PC-9 (cell line): Measurements from ENCODE around the gene CCBE1. TPM values are rescaled to one million over a fixed set of nuclear protein-coding genes. Genes with fewer than 3 reads are reported as not detected.
A peak's percentile ranks its signal among the peaks of the same experiment; 100 is the strongest.

Experiments used
- BruUV-seq: library from RNA; stranded (reverse); fragments of 400-500 nt; replicated peaks from 2 replicates; lab custom pipeline; 2021; lab: Mats Ljungman, UMichigan
- CTCF ChIA-PET: fragments of 300-600 bp; sonication (Branson Sonifier 250); formaldehyde crosslinking; loops from one replicate; lab custom pipeline; 2022; ENCODE audit warnings: antibody characterized with exemption; lab: Charles Lee
- POLR2A ChIA-PET: fragments of 300-600 bp; sonication (Branson Sonifier 250); formaldehyde crosslinking; loops from one replicate; lab custom pipeline; 2022; ENCODE audit warnings: antibody characterized with exemption; ENCODE audit not compliant: unreplicated experiment; lab: Charles Lee
- DNase-seq, 2 experiments: peaks; one replicate each; pipeline versions ENCODE4 v3.0.0 to v3.0.0-alpha.2; 2015 to 2022; ENCODE audit warnings: mixed read lengths in 1 of 2
- H2AFZ ChIP-seq: fragments of 200-600 bp; sonication (generic); 2 replicates; pipeline ENCODE4 v1.8.1; 2017; ENCODE audit warnings: antibody characterized with exemption
- H3F3A ChIP-seq: fragments of 200-600 bp; sonication (generic); 2 replicates; pipeline ENCODE4 v1.8.1; 2017; ENCODE audit warnings: antibody characterized with exemption, mild to moderate bottlenecking, low read depth; ENCODE audit not compliant: insufficient read depth
- H3K27ac ChIP-seq: fragments of 200-600 bp; sonication (generic); 2 replicates; pipeline ENCODE4 v1.6.1; 2016; ENCODE audit warnings: mixed run types
- H3K27me3 ChIP-seq: fragments of 200-600 bp; sonication (generic); 2 replicates; pipeline ENCODE4 v1.6.1; 2016; ENCODE audit warnings: low read depth, mixed run types; ENCODE audit not compliant: insufficient read depth
- H3K36me3 ChIP-seq: fragments of 200-600 bp; sonication (generic); 2 replicates; pipeline ENCODE4 v1.6.1; 2016; ENCODE audit warnings: low read depth, mixed run types
- H3K4me1 ChIP-seq: fragments of 200-600 bp; sonication (generic); replicated peaks from 2 replicates; pipeline ENCODE4 v1.6.1; 2016; ENCODE audit warnings: mixed run types; ENCODE audit not compliant: insufficient read depth
- H3K4me2 ChIP-seq: fragments of 200-600 bp; sonication (generic); 2 replicates; pipeline ENCODE4 v1.6.1; 2017; ENCODE audit warnings: mixed run types
- H3K4me3 ChIP-seq: fragments of 200-600 bp; sonication (generic); 2 replicates; pipeline ENCODE4 v1.6.1; 2016; ENCODE audit warnings: mixed run types
- H3K79me2 ChIP-seq: fragments of 200-600 bp; sonication (generic); 2 replicates; pipeline ENCODE4 v1.6.1; 2017; ENCODE audit warnings: low read depth, mixed run types
- H3K9me2 ChIP-seq: fragments of 200-600 bp; sonication (generic); 2 replicates; pipeline ENCODE4 v1.8.1; 2017; ENCODE audit warnings: mild to moderate bottlenecking; ENCODE audit not compliant: insufficient read depth
- H3K9me3 ChIP-seq: fragments of 200-600 bp; sonication (generic); 2 replicates; pipeline ENCODE4 v1.8.1; 2016; ENCODE audit warnings: low read depth; ENCODE audit not compliant: insufficient read depth
- H4K20me1 ChIP-seq: fragments of 200-600 bp; sonication (generic); 2 replicates; pipeline ENCODE4 v1.8.1; 2017; ENCODE audit not compliant: insufficient read depth
- CTCF ChIP-seq: fragments of 200-600 bp; sonication (generic); conservative IDR thresholded peaks from 2 replicates; pipeline ENCODE4 v1.6.1; 2017; ENCODE audit warnings: mixed run types, antibody characterized with exemption, mild to moderate bottlenecking, moderate library complexity
- EZH2 ChIP-seq: fragments of 200-600 bp; sonication (generic); IDR thresholded peaks from 2 replicates; pipeline ENCODE4 v1.8.0; 2017; ENCODE audit warnings: antibody characterized with exemption, low read depth
- intact Hi-C: fragments of 100-400 bp; cut with micrococcal nuclease; formaldehyde crosslinking; loops from one replicate; pipeline ENCODE4 v1.10.0; 2022; ENCODE audit not compliant: unreplicated experiment
- total RNA-seq: library from RNA; stranded (reverse); gene quantifications from 2 replicates; pipeline ENCODE4 v1.2.3, GENCODE V29; 2021

Gene CCBE1
- total RNA-seq, 1 experiment from 2014 or later = 5.8 TPM

- no peaks in the 10 kb centered on the region for H3K36me3 ChIP-seq
- H3K4me2 ChIP-seq = peak overlapping the region; percentile 40
- H4K20me1 ChIP-seq = no peaks in the 10 kb centered on the region
- BruUV-seq = no TSS peak
- H3K27me3 ChIP-seq = no peaks in the 10 kb centered on the region
- no peaks in the 10 kb centered on the region for H3K79me2 ChIP-seq
- H3K4me1 ChIP-seq = peaks cover 34% of the 10 kb centered on the region
- H3K4me3 ChIP-seq = no peak overlapping the region
- H3K27ac ChIP-seq = no peak overlapping the region
- ChIA-PET POLR2A (no interaction called here), CTCF (no interaction called here)
- no peaks in the 10 kb centered on the region for H3K9me2 ChIP-seq
- TF ChIP-seq CTCF = no peak
- TF ChIP-seq EZH2 = no peak
- H3F3A ChIP-seq = peaks cover 15% of the 10 kb centered on the region
- intact Hi-C loops = no loop called here
- no peak overlapping the region for H2AFZ ChIP-seq
- no peaks in the 10 kb centered on the region for H3K9me3 ChIP-seq
- DNase-seq = peak; percentile 14 to 37
Observed at GRCh38 chr18:59514203-59514602, 183.0 kb downstream of the CCBE1 start.

GRCh38 chr18:59512025-59512755, 185.0 kb downstream of the CCBE1 start:
- Histone ChIP-seq H2AFZ (no peak overlapping the region), H3K4me2 (no peak overlapping the region), H3K4me3 (no peak overlapping the region), H3K27me3 (no peaks in the 10 kb centered on the region; the same call in 1 of the 2 replicates), H3F3A (peaks cover 15% of the 10 kb centered on the region), H3K4me1 (peaks cover 30% of the 10 kb centered on the region), H3K9me3 (no peaks in the 10 kb centered on the region), H3K27ac (no peak overlapping the region), H3K9me2 (no peaks in the 10 kb centered on the region), H3K79me2 (no peaks in the 10 kb centered on the region), H4K20me1 (no peaks in the 10 kb centered on the region), H3K36me3 (no peaks in the 10 kb centered on the region)
- POLR2A ChIA-PET = no interaction called here
- DNase-seq = peak in 1 of 2 experiments; percentile 27
- intact Hi-C loops = no loop called here
- CTCF ChIA-PET = no interaction called here
- BruUV-seq = no TSS peak
- TF ChIP-seq EZH2 = no peak
- TF ChIP-seq CTCF = no peak

GRCh38 chr18:59509481-59510442, 187.5 kb downstream of the CCBE1 start:
- intact Hi-C loops = no loop called here
- TF ChIP-seq EZH2 (no peak), CTCF (no peak)
- CTCF ChIA-PET = no interaction called here

More at GRCh38 chr18:59509481-59510442, 187.5 kb downstream of the CCBE1 start:
- no peak overlapping the region for H3K4me3 ChIP-seq
- peaks cover 8% of the 10 kb centered on the region; the same call in 1 of the 2 replicates for H3K4me1 ChIP-seq
- POLR2A ChIA-PET = no interaction called here
- peaks cover 11% of the 10 kb centered on the region; the same call in 1 of the 2 replicates for H3K27me3 ChIP-seq
- no peaks in the 10 kb centered on the region for H3K9me3 ChIP-seq
- H3F3A ChIP-seq = no peaks in the 10 kb centered on the region
- no peaks in the 10 kb centered on the region for H4K20me1 ChIP-seq
- no peak overlapping the region for H2AFZ ChIP-seq
- peak in 1 of 2 experiments; percentile 16 for DNase-seq
- no peak overlapping the region for H3K4me2 ChIP-seq
- no peaks in the 10 kb centered on the region for H3K36me3 ChIP-seq
- no TSS peak for BruUV-seq
- H3K27ac ChIP-seq = no peak overlapping the region
- no peaks in the 10 kb centered on the region for H3K9me2 ChIP-seq
- H3K79me2 ChIP-seq = no peaks in the 10 kb centered on the region
